ENCODE measurements around the gene WBP4.
"Not testable (repeated sequence)": the region's sequence is repeated elsewhere in the genome, so short reads cannot be mapped to it uniquely, and the experiment has no call there.

Gene WBP4

GRCh38 chr13:41061075-41061913 is at the start of gene WBP4:
WBP4 (plus strand) TSS chr13:41061509; CDS start chr13:41061674, 165 bp downstream.
- peak; percentile 87 for DNase-seq

DNA sequence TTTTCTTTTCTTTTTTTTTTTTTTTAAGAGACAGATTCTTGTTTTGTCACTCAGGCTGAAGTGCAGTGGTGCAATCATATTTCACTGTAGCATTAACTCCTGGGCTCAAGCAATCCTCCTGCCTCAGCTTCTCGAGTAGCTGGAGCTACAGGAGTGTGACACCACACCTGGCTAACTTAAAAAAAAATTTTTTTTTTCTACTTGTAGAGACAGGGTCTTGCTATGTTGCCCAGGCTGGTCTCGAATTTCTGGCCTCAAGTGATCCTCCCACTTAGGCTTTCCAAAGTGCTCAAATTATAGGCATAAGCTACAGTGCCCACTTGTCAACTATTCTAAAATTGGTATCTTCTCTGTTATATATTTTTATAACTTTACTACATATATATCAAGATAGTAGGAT is 48.8 kb upstream of the WBP4 start:
- no peak for DNase-seq

DNA sequence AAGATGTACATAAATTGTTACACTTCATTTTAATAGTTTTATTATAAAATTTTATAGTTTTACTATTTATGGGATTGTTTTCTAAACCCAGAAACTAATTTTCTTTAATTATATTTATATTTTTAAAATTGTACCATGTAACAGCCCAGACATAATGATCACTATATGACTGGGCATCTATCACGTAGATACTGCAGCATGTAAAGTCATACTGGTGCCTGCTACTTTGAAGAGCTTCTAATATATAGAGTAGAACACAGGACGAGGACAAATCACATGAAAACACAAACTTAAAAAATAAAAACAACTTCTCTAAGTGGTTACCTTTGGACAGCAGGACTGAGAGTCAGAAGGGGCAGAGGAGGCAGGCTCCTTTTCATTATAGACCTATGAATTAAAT is 47.5 kb upstream of the WBP4 start:
- no peak for DNase-seq

DNA sequence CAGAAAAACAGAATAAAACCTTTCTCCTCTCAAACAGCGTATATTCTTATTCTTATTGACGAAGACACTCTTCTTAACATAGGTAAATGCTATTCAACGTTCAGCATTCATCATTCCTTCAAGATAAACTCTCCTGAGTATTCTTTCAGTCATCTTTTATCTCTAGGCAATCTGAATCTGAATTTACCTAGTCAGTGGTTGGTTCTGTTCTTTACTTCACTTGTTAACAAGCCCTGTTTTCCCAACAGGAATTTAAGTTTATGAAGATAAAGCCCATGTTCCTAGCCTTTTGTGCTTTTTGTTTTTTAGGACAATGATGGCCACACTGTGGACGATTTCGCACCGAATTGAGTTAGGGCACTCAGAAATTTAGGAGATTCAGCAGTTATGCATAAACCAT is 45.4 kb upstream of the WBP4 start:
- DNase-seq: no peak

- DNase-seq: no peak
Observed at GRCh38 chr13:41017159-41017558, 44.1 kb upstream of the WBP4 start.

- DNase-seq: no peak
Observed at GRCh38 chr13:41017817-41018601, 43.3 kb upstream of the WBP4 start.

DNA sequence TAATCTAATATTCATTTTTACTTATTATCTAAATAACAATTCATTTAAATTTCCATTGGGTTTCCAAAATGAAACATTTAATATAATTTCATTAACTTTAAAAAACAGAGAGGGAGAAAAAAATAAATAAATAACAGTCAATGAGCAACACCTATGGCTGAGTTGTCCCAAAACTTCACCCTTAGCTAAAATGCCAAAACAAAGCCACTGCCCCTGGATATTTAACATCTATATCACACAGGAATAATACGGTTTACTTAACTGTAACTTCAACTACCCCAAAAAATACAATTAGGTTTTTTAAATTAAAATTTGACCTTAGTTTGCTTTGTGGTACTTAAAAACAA is 42.7 kb upstream of the WBP4 start:
- no peak for DNase-seq

GRCh38 chr13:41019011-41019487 is 42.3 kb upstream of the WBP4 start, which contains the start of gene ELF1:
ELF1 (minus strand) TSS chr13:41019316; CDS start chr13:40982054, 37,262 bp downstream.
- DNase-seq: peak; percentile 45

GRCh38 chr13:41019578-41020347 is 41.5 kb upstream of the WBP4 start:
- no peak for DNase-seq

DNA sequence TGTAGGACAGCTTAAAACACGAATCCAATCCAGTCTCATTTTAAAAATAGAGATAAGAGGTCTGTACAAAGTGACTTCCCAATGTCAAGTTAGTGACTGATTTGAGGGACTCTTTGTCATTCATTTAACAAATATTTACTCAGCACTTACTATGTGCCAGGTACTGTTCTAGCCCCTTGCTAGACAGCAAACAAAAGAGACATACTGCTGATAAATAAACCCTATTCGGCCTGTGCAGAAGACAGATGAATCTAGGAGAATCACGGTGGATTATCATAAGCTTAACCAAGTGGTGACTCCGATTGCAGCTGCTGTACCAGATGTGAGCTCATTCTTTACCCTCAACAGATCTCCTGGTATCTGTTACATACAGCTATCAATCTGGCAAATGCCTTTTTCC is 35.8 kb upstream of the WBP4 start:
- DNase-seq: no peak

DNA sequence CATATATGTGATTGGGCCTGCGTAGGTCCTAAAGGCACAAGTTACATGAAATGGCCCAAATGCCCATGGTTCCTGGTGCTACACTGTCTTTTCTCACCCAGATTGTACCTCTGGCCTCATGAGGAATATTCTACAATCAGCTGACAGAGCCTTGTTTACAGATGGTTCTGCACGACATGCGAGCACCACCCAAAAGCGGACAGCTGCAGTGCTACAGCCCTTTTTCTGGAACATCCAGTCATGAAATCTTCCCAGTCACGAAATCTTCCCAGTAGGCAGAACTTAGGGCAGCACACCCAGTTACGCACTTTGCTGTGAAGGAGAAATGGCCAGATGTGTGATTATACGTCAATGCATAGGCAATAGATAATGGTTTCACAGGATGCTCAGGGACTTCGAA is 34.5 kb upstream of the WBP4 start:
- no peak for DNase-seq

- no peak for DNase-seq
Observed at GRCh38 chr13:41028051-41028450, 33.3 kb upstream of the WBP4 start.

DNA sequence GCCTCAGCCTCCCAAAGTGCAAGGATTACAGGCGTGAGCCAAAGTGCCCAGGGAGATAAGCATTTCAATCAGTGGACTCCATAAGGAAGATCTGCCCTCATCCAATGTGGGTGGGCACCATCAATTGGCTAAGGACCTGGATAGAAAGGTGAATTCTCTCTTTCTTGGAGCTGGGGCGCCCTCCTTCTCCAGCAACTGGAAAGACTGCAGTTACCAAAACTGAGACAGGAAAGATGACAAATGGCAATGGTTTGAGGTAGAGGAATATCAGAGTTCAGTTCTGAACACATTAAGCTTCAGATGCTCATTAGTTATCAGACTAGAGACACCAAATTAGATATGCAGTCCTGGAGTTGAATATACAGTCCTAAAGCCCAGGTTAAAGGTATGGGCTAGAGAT is 31.7 kb upstream of the WBP4 start:
- no peak for DNase-seq

DNA sequence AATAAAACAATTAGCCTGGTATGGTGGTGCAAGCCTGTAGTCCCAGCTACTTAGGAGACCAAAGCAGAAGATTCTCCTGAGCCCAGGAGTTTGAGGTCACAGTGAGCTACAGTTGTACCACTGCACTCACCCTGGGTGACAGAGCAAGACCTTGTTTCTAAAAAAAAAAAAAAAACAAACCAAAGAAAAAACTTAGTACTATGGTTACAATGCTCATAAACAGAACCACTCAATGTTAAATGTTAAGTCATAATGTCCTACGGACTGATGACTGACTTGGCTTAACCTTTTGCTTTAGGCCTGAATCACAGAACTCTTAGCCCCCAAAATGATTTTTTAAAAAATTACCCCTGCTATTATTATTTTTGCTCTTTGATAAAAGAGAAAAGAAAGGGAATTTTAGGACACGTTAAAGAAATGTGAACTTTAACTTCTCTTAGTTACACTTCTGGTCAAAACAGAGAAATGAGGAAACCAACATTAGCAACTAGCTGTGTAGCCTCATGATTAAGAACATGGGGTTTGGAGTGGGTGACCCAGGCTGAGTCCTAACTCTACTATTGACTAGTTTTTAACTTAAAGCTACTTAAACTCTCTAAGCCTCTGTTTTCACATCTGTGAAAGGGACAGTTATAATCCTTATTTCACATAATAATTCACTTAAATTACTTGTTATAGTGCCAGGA is 28.5 kb upstream of the WBP4 start:
- no peak for DNase-seq

- no peak for DNase-seq
Observed at GRCh38 chr13:41034382-41034781, 26.9 kb upstream of the WBP4 start.

DNA sequence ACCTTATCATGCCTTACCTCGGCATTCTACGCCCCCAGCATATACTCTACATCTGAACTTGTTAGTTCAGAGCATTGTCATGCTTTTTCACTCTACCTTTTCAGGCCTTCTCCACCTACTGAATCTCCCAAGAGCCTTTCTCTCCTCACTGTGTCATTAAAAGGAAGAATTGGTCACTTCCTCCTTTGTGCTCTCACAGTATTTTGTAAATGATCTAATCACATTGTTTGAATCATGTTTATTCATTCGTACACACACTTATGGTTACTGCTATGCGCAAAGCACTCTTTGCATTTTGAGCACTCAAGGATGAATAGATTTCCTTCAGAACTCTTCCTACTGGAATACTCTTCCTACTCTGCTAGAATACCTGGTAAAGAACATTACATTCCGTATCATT is 26.4 kb upstream of the WBP4 start:
- no peak for DNase-seq

DNA sequence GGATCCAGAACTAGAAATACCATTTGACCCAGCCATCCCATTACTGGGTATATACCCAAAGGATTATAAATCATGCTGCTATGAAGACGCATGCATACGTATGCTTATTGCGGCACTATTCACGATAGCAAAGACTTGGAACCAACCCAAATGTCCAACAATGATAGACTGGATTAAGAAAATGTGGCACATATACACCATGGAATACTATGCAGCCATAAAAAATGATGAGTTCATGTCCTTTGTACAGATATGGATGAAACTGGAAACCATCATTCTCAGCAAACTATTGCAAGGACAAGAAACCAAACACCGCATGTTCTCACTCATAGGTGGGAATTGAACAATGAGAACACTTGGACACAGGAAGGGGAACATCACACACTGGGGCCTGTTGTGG is 24.8 kb upstream of the WBP4 start:
- not testable (repeated sequence) for DNase-seq

DNA sequence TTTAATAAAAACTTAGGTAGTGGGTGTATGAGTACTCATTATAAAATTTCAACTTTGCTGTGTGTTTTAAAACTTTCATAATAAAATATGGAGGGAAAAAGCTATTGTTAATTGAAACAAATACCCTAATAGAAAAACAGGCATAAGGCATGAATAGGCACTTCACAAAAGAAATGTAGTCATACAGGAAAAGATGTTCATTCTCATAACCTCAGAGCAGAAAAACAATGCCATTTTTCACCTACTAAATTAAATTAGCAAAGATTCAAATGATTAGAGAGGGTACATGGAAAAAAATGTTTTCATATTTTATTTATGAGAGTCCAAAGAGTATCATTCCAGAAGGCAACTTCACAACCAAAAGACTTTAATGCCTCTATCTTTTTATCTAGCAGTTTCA is 21.6 kb upstream of the WBP4 start:
- DNase-seq: no peak

DNA sequence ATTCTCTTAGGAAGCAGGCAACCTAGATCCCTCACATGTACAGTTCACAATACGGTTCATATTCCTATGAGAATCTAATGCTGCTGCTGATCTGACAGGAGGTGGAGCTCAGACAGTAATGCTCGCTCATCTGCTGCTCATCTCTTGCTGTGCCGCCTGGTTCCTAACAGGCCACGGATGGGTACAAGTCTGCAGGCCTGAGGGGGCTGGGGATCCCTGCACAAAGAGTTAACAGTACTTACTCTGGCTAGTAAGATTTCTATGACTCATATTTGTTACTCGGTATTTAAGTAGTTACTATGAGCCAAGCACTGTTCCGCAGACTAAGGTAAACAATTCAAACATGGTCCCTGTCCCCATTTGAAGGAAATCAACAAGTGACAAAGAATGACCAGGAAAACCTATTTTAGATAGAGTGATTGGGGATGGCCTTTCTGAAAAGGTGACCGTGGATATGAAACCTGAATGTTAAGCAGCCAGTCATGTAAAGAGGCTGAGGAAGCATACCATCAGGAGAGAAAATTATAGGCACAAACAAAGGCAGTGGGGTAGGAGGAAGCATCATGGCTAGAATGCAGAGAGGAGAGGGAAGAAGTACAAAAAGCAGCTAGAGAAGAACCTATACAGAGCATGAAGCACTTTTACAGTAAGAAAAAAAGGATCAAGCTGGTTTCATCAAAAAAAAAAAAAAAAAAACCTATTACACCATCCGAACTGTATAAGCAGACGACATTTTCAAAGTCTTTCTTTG is 20.6 kb upstream of the WBP4 start:
- DNase-seq: no peak

GRCh38 chr13:41042419-41042818 is 18.9 kb upstream of the WBP4 start:
- not testable (repeated sequence) for DNase-seq

DNA sequence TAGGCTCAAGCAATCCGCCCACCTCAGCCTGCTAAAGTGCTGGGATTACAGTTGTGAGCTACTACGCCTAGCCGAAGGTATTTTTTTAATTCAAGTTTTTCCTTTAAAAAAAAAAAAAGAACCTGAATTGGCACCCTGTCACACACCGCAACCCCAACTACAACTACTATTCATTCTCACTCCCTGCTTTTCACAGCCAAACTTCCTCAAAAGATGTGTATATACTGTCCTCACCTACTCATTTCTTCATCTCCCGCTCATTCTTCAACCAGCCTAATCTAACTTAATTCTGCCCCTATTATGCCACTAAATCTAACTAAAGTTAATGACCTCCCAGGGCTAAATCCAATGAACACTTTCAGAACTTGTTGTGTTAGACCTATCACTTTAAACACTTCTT is 12.7 kb upstream of the WBP4 start:
- DNase-seq: no peak
